PC-9 (cell line): Measurements from ENCODE around the gene ME3. TPM values are rescaled to one million over a fixed set of nuclear protein-coding genes. Genes with fewer than 3 reads are reported as not detected.
A peak's percentile ranks its signal among the peaks of the same experiment; 100 is the strongest.

Experiments used
- BruUV-seq: library from RNA; stranded (reverse); fragments of 400-500 nt; replicated peaks from 2 replicates; lab custom pipeline; 2021; lab: Mats Ljungman, UMichigan
- CTCF ChIA-PET: fragments of 300-600 bp; sonication (Branson Sonifier 250); formaldehyde crosslinking; loops from one replicate; lab custom pipeline; 2022; ENCODE audit warnings: antibody characterized with exemption; lab: Charles Lee
- POLR2A ChIA-PET: fragments of 300-600 bp; sonication (Branson Sonifier 250); formaldehyde crosslinking; loops from one replicate; lab custom pipeline; 2022; ENCODE audit warnings: antibody characterized with exemption; ENCODE audit not compliant: unreplicated experiment; lab: Charles Lee
- DNase-seq, 2 experiments: peaks; one replicate each; pipeline versions ENCODE4 v3.0.0 to v3.0.0-alpha.2; 2015 to 2022; ENCODE audit warnings: mixed read lengths in 1 of 2
- H2AFZ ChIP-seq: fragments of 200-600 bp; sonication (generic); 2 replicates; pipeline ENCODE4 v1.8.1; 2017; ENCODE audit warnings: antibody characterized with exemption
- H3F3A ChIP-seq: fragments of 200-600 bp; sonication (generic); 2 replicates; pipeline ENCODE4 v1.8.1; 2017; ENCODE audit warnings: antibody characterized with exemption, mild to moderate bottlenecking, low read depth; ENCODE audit not compliant: insufficient read depth
- H3K27ac ChIP-seq: fragments of 200-600 bp; sonication (generic); 2 replicates; pipeline ENCODE4 v1.6.1; 2016; ENCODE audit warnings: mixed run types
- H3K27me3 ChIP-seq: fragments of 200-600 bp; sonication (generic); 2 replicates; pipeline ENCODE4 v1.6.1; 2016; ENCODE audit warnings: low read depth, mixed run types; ENCODE audit not compliant: insufficient read depth
- H3K36me3 ChIP-seq: fragments of 200-600 bp; sonication (generic); 2 replicates; pipeline ENCODE4 v1.6.1; 2016; ENCODE audit warnings: low read depth, mixed run types
- H3K4me1 ChIP-seq: fragments of 200-600 bp; sonication (generic); replicated peaks from 2 replicates; pipeline ENCODE4 v1.6.1; 2016; ENCODE audit warnings: mixed run types; ENCODE audit not compliant: insufficient read depth
- H3K4me2 ChIP-seq: fragments of 200-600 bp; sonication (generic); 2 replicates; pipeline ENCODE4 v1.6.1; 2017; ENCODE audit warnings: mixed run types
- H3K4me3 ChIP-seq: fragments of 200-600 bp; sonication (generic); 2 replicates; pipeline ENCODE4 v1.6.1; 2016; ENCODE audit warnings: mixed run types
- H3K79me2 ChIP-seq: fragments of 200-600 bp; sonication (generic); 2 replicates; pipeline ENCODE4 v1.6.1; 2017; ENCODE audit warnings: low read depth, mixed run types
- H3K9me2 ChIP-seq: fragments of 200-600 bp; sonication (generic); 2 replicates; pipeline ENCODE4 v1.8.1; 2017; ENCODE audit warnings: mild to moderate bottlenecking; ENCODE audit not compliant: insufficient read depth
- H3K9me3 ChIP-seq: fragments of 200-600 bp; sonication (generic); 2 replicates; pipeline ENCODE4 v1.8.1; 2016; ENCODE audit warnings: low read depth; ENCODE audit not compliant: insufficient read depth
- H4K20me1 ChIP-seq: fragments of 200-600 bp; sonication (generic); 2 replicates; pipeline ENCODE4 v1.8.1; 2017; ENCODE audit not compliant: insufficient read depth
- EZH2 ChIP-seq: fragments of 200-600 bp; sonication (generic); IDR thresholded peaks from 2 replicates; pipeline ENCODE4 v1.8.0; 2017; ENCODE audit warnings: antibody characterized with exemption, low read depth
- intact Hi-C: fragments of 100-400 bp; cut with micrococcal nuclease; formaldehyde crosslinking; loops from one replicate; pipeline ENCODE4 v1.10.0; 2022; ENCODE audit not compliant: unreplicated experiment
- total RNA-seq: library from RNA; stranded (reverse); gene quantifications from 2 replicates; pipeline ENCODE4 v1.2.3, GENCODE V29; 2021
- TF ChIP-seq, protein P1 (sequence below): fragments of 200-600 bp; sonication (generic); conservative IDR thresholded peaks from 2 replicates; pipeline ENCODE4 v1.6.1; 2017; ENCODE audit warnings: mixed run types, antibody characterized with exemption, mild to moderate bottlenecking, moderate library complexity

The ME3 gene
- total RNA-seq, 1 experiment from 2014 or later: 34.0 TPM

DNA sequence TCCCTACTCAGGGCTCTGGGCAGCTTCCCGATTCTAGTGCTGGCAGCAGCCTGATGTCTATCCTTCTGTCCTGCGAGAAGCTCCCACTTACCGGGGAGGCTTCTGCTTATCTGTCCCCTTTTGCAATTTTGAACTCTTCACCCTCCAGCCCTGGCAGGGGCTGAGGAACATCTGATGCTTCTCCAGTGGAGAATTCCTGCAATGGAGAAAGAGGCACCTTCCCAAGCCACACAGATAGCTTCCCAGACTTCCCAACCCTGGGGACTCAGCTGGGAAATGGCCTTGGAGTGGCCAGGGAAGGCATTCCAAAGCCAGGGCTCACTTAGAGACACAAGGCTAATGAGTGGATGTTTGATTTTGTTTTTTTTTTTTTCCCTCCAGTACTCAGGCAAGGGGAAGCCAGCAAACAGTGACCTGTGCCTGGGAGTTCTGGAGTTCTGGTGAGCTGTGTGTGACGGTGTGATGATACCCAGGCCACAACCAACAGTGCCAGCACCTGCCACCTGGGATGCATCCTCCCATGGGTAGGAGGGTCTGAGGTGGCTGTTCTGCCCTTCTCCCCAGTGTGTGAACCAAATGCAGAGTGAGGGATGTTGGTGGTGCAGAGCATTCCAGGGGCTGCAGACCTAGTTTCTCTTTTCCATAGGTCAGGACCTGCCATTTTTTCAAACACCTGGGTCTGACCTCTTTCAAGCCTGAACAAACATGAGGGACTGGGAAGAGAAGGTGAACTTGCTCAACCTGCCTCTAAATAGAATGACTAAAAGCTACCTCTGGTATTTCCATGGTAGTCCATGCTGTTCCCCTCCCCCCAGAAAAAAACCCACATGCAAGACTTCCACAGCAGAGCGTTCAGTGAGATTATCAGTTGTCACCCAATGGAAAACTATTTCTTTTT is 202.7 kb downstream of the ME3 start:
- no peaks in the 10 kb centered on the region for H3K9me2 ChIP-seq
- TF ChIP-seq EZH2: no peak
- TF ChIP-seq, protein P1, sequence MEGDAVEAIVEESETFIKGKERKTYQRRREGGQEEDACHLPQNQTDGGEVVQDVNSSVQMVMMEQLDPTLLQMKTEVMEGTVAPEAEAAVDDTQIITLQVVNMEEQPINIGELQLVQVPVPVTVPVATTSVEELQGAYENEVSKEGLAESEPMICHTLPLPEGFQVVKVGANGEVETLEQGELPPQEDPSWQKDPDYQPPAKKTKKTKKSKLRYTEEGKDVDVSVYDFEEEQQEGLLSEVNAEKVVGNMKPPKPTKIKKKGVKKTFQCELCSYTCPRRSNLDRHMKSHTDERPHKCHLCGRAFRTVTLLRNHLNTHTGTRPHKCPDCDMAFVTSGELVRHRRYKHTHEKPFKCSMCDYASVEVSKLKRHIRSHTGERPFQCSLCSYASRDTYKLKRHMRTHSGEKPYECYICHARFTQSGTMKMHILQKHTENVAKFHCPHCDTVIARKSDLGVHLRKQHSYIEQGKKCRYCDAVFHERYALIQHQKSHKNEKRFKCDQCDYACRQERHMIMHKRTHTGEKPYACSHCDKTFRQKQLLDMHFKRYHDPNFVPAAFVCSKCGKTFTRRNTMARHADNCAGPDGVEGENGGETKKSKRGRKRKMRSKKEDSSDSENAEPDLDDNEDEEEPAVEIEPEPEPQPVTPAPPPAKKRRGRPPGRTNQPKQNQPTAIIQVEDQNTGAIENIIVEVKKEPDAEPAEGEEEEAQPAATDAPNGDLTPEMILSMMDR: no peak
- POLR2A ChIA-PET: interaction anchor here (0.7 kb wide), 1 partner anchor 122 kb away, joined by 12 read pairs; no protein-coding TSS in a partner anchor

DNA sequence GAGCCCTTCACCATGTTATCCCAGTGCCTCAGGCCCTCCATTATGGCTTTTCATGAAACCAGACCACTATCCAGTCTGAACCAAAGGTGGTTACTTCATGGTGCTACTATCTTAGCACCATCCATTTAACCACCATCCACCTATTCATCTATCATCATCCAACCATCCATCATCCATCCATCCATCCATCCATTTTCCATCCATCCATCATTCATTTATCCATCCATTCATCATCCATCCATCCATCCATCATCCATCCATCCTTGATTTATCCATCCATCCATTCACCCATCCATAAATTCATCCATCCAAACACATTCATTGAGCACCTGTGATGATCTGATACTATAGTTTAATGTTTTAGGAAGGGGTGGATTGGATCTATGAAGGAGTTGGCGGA is 204.2 kb downstream of the ME3 start:
- Histone ChIP-seq H3K79me2 (no peaks in the 10 kb centered on the region), H3K4me3 (no peak overlapping the region), H4K20me1 (no peaks in the 10 kb centered on the region), H3K9me2 (no peaks in the 10 kb centered on the region), H3K4me2 (no peak overlapping the region), H3F3A (peaks cover 12% of the 10 kb centered on the region), H2AFZ (no peak overlapping the region), H3K9me3 (no peaks in the 10 kb centered on the region), H3K36me3 (no peaks in the 10 kb centered on the region), H3K4me1 (peaks cover 18% of the 10 kb centered on the region), H3K27ac (no peak overlapping the region), H3K27me3 (no peaks in the 10 kb centered on the region)
- CTCF ChIA-PET: interaction anchor here (0.7 kb wide), 1 partner anchor 1130 kb away, joined by 3 read pairs; no protein-coding TSS in a partner anchor
- TF ChIP-seq, protein P1: no peak
- no peak for TF ChIP-seq EZH2
- intact Hi-C loops: no loop called here
- no peak for DNase-seq
- POLR2A ChIA-PET: interaction anchor here (0.5 to 0.6 kb wide), 2 partner anchors 15 to 293 kb away, joined by 3 to 6 read pairs; no protein-coding TSS in a partner anchor
- no TSS peak for BruUV-seq

More for the DNA sequence above, 202.7 kb downstream of the ME3 start:
- Histone ChIP-seq H2AFZ (no peak overlapping the region), H3K4me3 (no peak overlapping the region), H3K79me2 (no peaks in the 10 kb centered on the region), H3K4me2 (peak overlapping the region; percentile 21), H3K4me1 (peaks cover 24% of the 10 kb centered on the region), H3K27me3 (no peaks in the 10 kb centered on the region), H3K27ac (peak overlapping the region; percentile 39; the same call in 1 of the 2 replicates), H3F3A (peaks cover 12% of the 10 kb centered on the region), H3K9me3 (no peaks in the 10 kb centered on the region), H3K36me3 (0 out of 2 replicates have a peak, but pooled peaks cover under 1% of the 10 kb centered on the region), H4K20me1 (no peaks in the 10 kb centered on the region)
- BruUV-seq: no TSS peak
- CTCF ChIA-PET: interaction anchor here (0.7 to 0.9 kb wide), 2 partner anchors 14 kb away, joined by 3 to 7 read pairs; no protein-coding TSS in a partner anchor
- peak; percentile 32 to 88 for DNase-seq
- intact Hi-C loops: loop anchor here (1.0 kb wide), 1 partner anchor 28 kb away; no protein-coding TSS in a partner anchor

- H3K27ac ChIP-seq: no peak overlapping the region
- no peak overlapping the region for H2AFZ ChIP-seq
- no peaks in the 10 kb centered on the region for H3K36me3 ChIP-seq
- ChIA-PET POLR2A (no interaction called here), CTCF (no interaction called here)
- H3K4me2 ChIP-seq: no peak overlapping the region
- H3K4me3 ChIP-seq: no peak overlapping the region
- peaks cover 19% of the 10 kb centered on the region for H3K4me1 ChIP-seq
- no peaks in the 10 kb centered on the region for H3K9me3 ChIP-seq
- no peak for DNase-seq
- no peaks in the 10 kb centered on the region for H3K27me3 ChIP-seq
- H3K9me2 ChIP-seq: no peaks in the 10 kb centered on the region
- intact Hi-C loops: no loop called here
- BruUV-seq: no TSS peak
- peaks cover 1% of the 10 kb centered on the region; the same call in 1 of the 2 replicates for H3F3A ChIP-seq
- no peaks in the 10 kb centered on the region for H4K20me1 ChIP-seq
- no peak for TF ChIP-seq EZH2
- TF ChIP-seq, protein P1: no peak
- no peaks in the 10 kb centered on the region for H3K79me2 ChIP-seq
These were observed 207.8 kb downstream of the ME3 start for GRCh38 chr11:86464509-86465221.
